Nephron progenitor cell (in vitro differentiated cells): Measurements from ENCODE around the gene SLC22A14.

Experiments
- DNase-seq: peaks from one replicate; pipeline ENCODE4 v3.0.0; 2021
- H3K27ac Mint-ChIP-seq: 2 replicates; pipeline ENCODE4 v1.8.0; 2021; ENCODE audit warnings: mild to moderate bottlenecking, moderate library complexity, mixed read lengths
- H3K27me3 Mint-ChIP-seq: 2 replicates; pipeline ENCODE4 v1.8.0; 2021; ENCODE audit warnings: mild to moderate bottlenecking, low read depth, mixed read lengths; ENCODE audit not compliant: poor library complexity
- H3K36me3 Mint-ChIP-seq: 2 replicates; pipeline ENCODE4 v1.8.0; 2021; ENCODE audit warnings: low read depth, mixed read lengths
- H3K4me1 Mint-ChIP-seq: 2 replicates; pipeline ENCODE4 v1.8.0; 2021; ENCODE audit warnings: mixed read lengths
- H3K4me3 Mint-ChIP-seq: 2 replicates; pipeline ENCODE4 v1.8.0; 2021; ENCODE audit warnings: mild to moderate bottlenecking, moderate library complexity, mixed read lengths
- H3K9me3 Mint-ChIP-seq: 2 replicates; pipeline ENCODE4 v1.8.0; 2021; ENCODE audit warnings: mild to moderate bottlenecking, moderate library complexity, mixed read lengths
- TF ChIP-seq, protein P1 (sequence below): fragments of 200-600 bp; sonication (generic); IDR thresholded peaks from 2 replicates; pipeline ENCODE4 v1.5.0; 2021; ENCODE audit warnings: antibody characterized with exemption

SLC22A14 gene

GRCh38 chr3:38348903-38349302, 66.8 kb downstream of the SLC22A14 start:
- TF ChIP-seq, protein P1, sequence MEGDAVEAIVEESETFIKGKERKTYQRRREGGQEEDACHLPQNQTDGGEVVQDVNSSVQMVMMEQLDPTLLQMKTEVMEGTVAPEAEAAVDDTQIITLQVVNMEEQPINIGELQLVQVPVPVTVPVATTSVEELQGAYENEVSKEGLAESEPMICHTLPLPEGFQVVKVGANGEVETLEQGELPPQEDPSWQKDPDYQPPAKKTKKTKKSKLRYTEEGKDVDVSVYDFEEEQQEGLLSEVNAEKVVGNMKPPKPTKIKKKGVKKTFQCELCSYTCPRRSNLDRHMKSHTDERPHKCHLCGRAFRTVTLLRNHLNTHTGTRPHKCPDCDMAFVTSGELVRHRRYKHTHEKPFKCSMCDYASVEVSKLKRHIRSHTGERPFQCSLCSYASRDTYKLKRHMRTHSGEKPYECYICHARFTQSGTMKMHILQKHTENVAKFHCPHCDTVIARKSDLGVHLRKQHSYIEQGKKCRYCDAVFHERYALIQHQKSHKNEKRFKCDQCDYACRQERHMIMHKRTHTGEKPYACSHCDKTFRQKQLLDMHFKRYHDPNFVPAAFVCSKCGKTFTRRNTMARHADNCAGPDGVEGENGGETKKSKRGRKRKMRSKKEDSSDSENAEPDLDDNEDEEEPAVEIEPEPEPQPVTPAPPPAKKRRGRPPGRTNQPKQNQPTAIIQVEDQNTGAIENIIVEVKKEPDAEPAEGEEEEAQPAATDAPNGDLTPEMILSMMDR = no peak
- H3K4me3 Mint-ChIP-seq = no peak overlapping the region
- peaks cover 23% of the 10 kb centered on the region for H3K36me3 Mint-ChIP-seq

DNA sequence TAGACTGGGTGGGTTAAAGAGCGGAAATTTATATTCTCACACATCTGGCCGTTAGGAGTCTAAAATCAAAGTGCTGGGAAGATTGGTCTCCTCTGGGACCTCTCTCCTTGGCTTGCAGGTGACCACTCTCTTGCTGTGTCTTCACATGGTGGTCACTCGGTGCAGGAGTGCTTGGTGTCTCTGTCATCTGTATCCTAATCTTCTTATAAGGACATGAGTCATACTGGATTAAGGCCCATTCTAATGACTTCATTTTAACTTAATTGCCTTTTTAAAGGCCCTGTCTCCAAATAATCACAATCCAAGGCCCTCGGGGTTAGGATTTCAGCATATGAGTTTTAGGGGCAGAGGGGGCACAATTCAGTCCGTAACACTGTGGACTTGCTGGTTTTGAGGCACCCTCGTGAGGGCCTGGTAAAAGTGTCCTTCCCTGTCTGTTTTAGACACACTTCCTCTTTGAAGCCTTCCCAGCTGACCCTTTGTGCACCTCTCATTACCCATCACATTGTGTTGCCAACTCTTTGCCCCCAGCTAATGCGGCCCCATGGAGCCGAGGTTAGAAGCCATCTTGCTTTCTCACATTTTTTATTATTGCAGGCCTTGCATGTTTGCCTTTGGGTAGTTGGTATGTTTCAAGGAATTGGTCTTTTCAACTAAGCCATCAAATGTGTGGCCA, 67.7 kb downstream of the SLC22A14 start:
- H3K9me3 Mint-ChIP-seq = peaks cover 2% of the 10 kb centered on the region
- no peak overlapping the region for H3K4me3 Mint-ChIP-seq
- TF ChIP-seq, protein P1 = no peak
- peaks cover 5% of the 10 kb centered on the region for H3K4me1 Mint-ChIP-seq
- peaks cover 26% of the 10 kb centered on the region for H3K36me3 Mint-ChIP-seq
- H3K27me3 Mint-ChIP-seq = no peaks in the 10 kb centered on the region
- H3K27ac Mint-ChIP-seq = no peak overlapping the region
- no peak for DNase-seq

More at GRCh38 chr3:38348903-38349302, 66.8 kb downstream of the SLC22A14 start:
- Mint-ChIP-seq H3K4me1 (peaks cover 5% of the 10 kb centered on the region), H3K9me3 (peaks cover 11% of the 10 kb centered on the region), H3K27me3 (no peaks in the 10 kb centered on the region), H3K27ac (no peak overlapping the region)
- no peak for DNase-seq

- Mint-ChIP-seq H3K36me3 (peaks cover 50% of the 10 kb centered on the region), H3K9me3 (peaks cover 11% of the 10 kb centered on the region), H3K27me3 (no peaks in the 10 kb centered on the region), H3K4me3 (no peak overlapping the region), H3K4me1 (peaks cover 2% of the 10 kb centered on the region), H3K27ac (no peak overlapping the region)
- DNase-seq = no peak
- TF ChIP-seq, protein P1 = no peak
These were observed 71.1 kb downstream of the SLC22A14 start for GRCh38 chr3:38353151-38353550.

DNA sequence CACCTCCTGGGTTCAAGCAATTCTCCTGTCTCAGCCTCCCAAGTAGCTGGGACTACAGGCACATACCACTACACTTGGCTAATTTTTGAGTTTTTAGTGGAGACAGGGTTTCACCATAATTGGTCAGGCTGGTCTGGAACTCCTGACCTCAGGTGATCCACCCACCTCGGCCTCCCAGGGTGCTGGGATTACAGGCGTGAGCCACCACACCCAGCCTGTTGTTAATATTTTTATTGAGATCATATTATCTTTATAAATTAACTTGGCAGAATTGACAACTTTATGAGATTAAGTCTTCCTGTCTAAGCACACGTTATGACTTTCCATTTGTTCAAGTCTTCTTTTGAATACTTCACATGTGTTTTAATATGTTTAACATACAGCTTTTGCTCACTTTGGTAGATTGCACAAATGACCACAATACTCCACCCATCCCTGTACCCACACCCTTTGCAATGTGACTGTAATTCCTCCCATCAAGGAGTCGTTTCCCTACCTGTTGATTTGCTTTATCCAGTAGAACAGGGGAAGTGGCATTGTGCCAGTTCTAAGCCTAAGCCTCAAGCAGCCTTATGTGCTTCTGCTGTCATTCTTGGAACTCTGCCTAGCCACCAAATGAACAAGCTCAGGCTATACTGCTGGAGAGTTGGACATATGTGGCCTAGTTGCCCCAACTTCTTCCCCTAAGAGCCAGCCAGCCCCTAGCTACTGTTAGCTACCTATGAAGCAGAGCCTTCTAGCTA, 72.7 kb downstream of the SLC22A14 start:
- TF ChIP-seq, protein P1 = no peak
- H3K27ac Mint-ChIP-seq = no peak overlapping the region
- no peak overlapping the region for H3K4me3 Mint-ChIP-seq
- no peaks in the 10 kb centered on the region for H3K27me3 Mint-ChIP-seq
- H3K4me1 Mint-ChIP-seq = no peaks in the 10 kb centered on the region
- H3K9me3 Mint-ChIP-seq = peaks cover 23% of the 10 kb centered on the region
- DNase-seq = no peak
- peaks cover 66% of the 10 kb centered on the region for H3K36me3 Mint-ChIP-seq

GRCh38 chr3:38359038-38359437, 76.9 kb downstream of the SLC22A14 start:
- H3K4me1 Mint-ChIP-seq = no peaks in the 10 kb centered on the region
- H3K9me3 Mint-ChIP-seq = peaks cover 24% of the 10 kb centered on the region
- DNase-seq = no peak
- peaks cover 51% of the 10 kb centered on the region for H3K36me3 Mint-ChIP-seq
- H3K4me3 Mint-ChIP-seq = no peak overlapping the region
- TF ChIP-seq, protein P1 = no peak
- no peaks in the 10 kb centered on the region for H3K27me3 Mint-ChIP-seq
- H3K27ac Mint-ChIP-seq = no peak overlapping the region
